Heart left ventricle (tissue), 16 donors: ENCODE measurements around the gene STRN4. TPM values are rescaled to one million over a fixed set of nuclear protein-coding genes. Genes with fewer than 3 reads are reported as not detected.

Experiments
- ATAC-seq, 4 donors: fragments of 200-7000 bp; cut with Tn5 transposase; one replicate each; pipeline ENCODE4 v1.9.1; 2020 to 2022; ENCODE audit warnings: moderate library complexity in 4 of 4, mild to moderate bottlenecking in 3 of 4, moderate number of reproducible peaks in 1 of 4
- DNase-seq, 5 donors: peaks; one replicate each; pipeline ENCODE4 v3.0.0-alpha.2; 2020
- H3K27ac ChIP-seq, 12 donors: fragments of 200-600 bp; sonication (generic) in 4 of 12; one replicate each; pipeline versions ENCODE4 v1.5.0 to v1.8.0; 2016 to 2022; ENCODE audit warnings: mild to moderate bottlenecking in 2 of 12
- H3K27me3 ChIP-seq, 9 donors: fragments of 200-600 bp; sonication (generic) in 2 of 9; one replicate each; pipeline versions ENCODE4 v1.5.1 to v1.8.0; 2016 to 2022; ENCODE audit warnings: mild to moderate bottlenecking in 3 of 9
- H3K36me3 ChIP-seq, 9 donors: fragments of 200-600 bp; sonication (generic) in 2 of 9; one replicate each; pipeline versions ENCODE4 v1.5.0 to v1.8.0; 2018 to 2022; ENCODE audit warnings: mild to moderate bottlenecking in 2 of 9
- H3K4me1 ChIP-seq, 12 donors: fragments of 200-600 bp; sonication (generic) in 4 of 12; one replicate each; pipeline versions ENCODE4 v1.5.0 to v1.8.0; 2016 to 2022; ENCODE audit warnings: mild to moderate bottlenecking in 3 of 12
- H3K4me3 ChIP-seq, 12 donors: fragments of 200-600 bp; sonication (generic) in 4 of 12; one replicate each; pipeline versions ENCODE4 v1.5.0 to v1.8.0; 2017 to 2022; ENCODE audit warnings: mild to moderate bottlenecking in 9 of 12, moderate library complexity in 4 of 12
- H3K9me3 ChIP-seq, 12 donors: fragments of 200-600 bp; sonication (generic) in 4 of 12; one replicate each; pipeline versions ENCODE4 v1.5.0 to v1.8.0; 2016 to 2022; ENCODE audit warnings: mild to moderate bottlenecking in 1 of 12
- CTCF ChIP-seq, 12 donors: fragments of 200-600 bp; sonication (generic) in 4 of 12; IDR thresholded peaks; one replicate each; pipeline versions ENCODE4 v1.5.0 to v1.8.0; 2018 to 2022; ENCODE audit warnings: antibody characterized with exemption in 12 of 12, mild to moderate bottlenecking in 5 of 12
- POLR2A ChIP-seq, 2 donors: fragments of 450-650 bp; IDR thresholded peaks; one replicate each; pipeline ENCODE4 v1.6.1; 2017; ENCODE audit warnings: antibody characterized with exemption in 2 of 2, mild to moderate bottlenecking in 2 of 2, moderate library complexity in 2 of 2
- WGBS, 4 donors: extraction: QIAGEN DNeasy Blood & Tissue Kit in 2 of 4; methylation state at CpG; one replicate each; pipeline versions ENCODE4 v1.1.5 to v1.1.7; 2013 to 2018; 5-methylcytosine and 5-hydroxymethylcytosine counted together
- intact Hi-C, 10 donors: fragments of 100-400 bp; cut with DNase I; formaldehyde crosslinking; loops; one replicate each; pipeline versions ENCODE4 v1.11.1 to v1.14.2; 2022
- polyA plus RNA-seq, 2 donors: library from polyadenylated mRNA; stranded (reverse); fragments of 200-250 nt; gene quantifications; one replicate each; pipeline ENCODE4 v1.2.3, GENCODE V29; 2013
- total RNA-seq, 9 donors: library from RNA; depleted of rRNA in 2 of 9; stranded (reverse); fragments of >200 nt in 2 of 9; fragmentation: NEBNext Ultra II Directional in 3 of 9; extraction: Animal tissue kit (Norgen Biotek cat#: 25700) in 3 of 9; gene quantifications; one replicate each; pipeline versions ENCODE4 v1.1.0 to v1.2.4, GENCODE V29; 2016 to 2023
- donor health status: ischemic (EF 13 %, LVEDD 7.1; RV severe dilation, severe dysfunction).
- donor health status: healthy with polysubstance abuse.
- donor health status: DM: no; HTN: yes; CAD: no.
- donor health status: DM: no; HTN: no; CAD: no.
- donor health status: ischemic (EF 25% LVEDD 6.9; RV normal size, moderate dysfunction).
- donor health status: ischemic (EF 25% LVEDD 5.7; RV mildly dilated, moderate dysfunction).
- donor health status: healthy.
- donor health status: DM: yes; HTN: yes; CAD: no.
- donor health status: ischemic (EF 35%, LVEDD 5.7; RV mildly dilated, moderate dysfunction).
- donor health status: nonischemic (EF 11% LVEDD 7.7; RV severe dilation, severe dysfunction).
- donor health status: DM: yes; HTN: yes; CAD: no.
- donor health status: PGD.
- donor health status: ischemic (EF 29% LVEDD 5.4; RV normal size, mild dysfunction).
- donor health status: nonischemic (EF 23%, LVEDD 6.1; RV moderate dilation, normal function).

STRN4 gene
- total and polyA plus RNA-seq, 11 donors: 41.0 to 93.6 (median 53.7) TPM

- Histone ChIP-seq H3K27me3 (peaks cover 0 to 11% (median 0%) of the 10 kb centered on the region in 9 donors), H3K9me3 (no peaks in the 10 kb centered on the region), H3K4me3 (peak overlapping the region; percentile 24 to 80 (median 64)), H3K36me3 (peaks cover 0 to 15% (median 6%) of the 10 kb centered on the region in 9 donors), H3K4me1 (peaks cover 0 to 49% (median 26%) of the 10 kb centered on the region in 12 donors), H3K27ac (peak overlapping the region; percentile 49 to 95 (median 82))
- intact Hi-C loops: loop anchor here in 2 of 10 donors (5.0 to 10.0 kb wide), 2 partner anchors 40 to 48 kb away; no protein-coding TSS in a partner anchor
- TF ChIP-seq POLR2A (IDR thresholded peaks at IDR 0.05): no peak
- TF ChIP-seq CTCF (IDR thresholded peaks at IDR 0.05): no peak
- 12 to 21% (median 18%) methylated on average over 5 of the region's 5 CpGs for WGBS, 4 donors
- DNase-seq (no peak), ATAC-seq (peak in 1 of 4 donors; percentile 28)
Measured at GRCh38 chr19:46787040-46787330, 40.7 kb upstream of the STRN4 start.

- peak; percentile 67 to 80 (median 77) for DNase-seq
- peak overlapping the region; percentile 49 to 95 (median 82) for H3K27ac ChIP-seq
- ATAC-seq: peak; percentile 26 to 73 (median 48)
- intact Hi-C loops: loop anchor here in 2 of 10 donors (5.0 to 10.0 kb wide), 2 partner anchors 41 to 48 kb away; no protein-coding TSS in a partner anchor
- 25 to 41% (median 36%) methylated on average over 15 to 20 of the region's 20 CpGs for WGBS, 4 donors
- peaks cover 0 to 11% (median 0%) of the 10 kb centered on the region in 9 donors for H3K27me3 ChIP-seq
- peak overlapping the region; percentile 24 to 80 (median 64) for H3K4me3 ChIP-seq
- TF ChIP-seq POLR2A (IDR thresholded peaks at IDR 0.05) (no peak), CTCF (IDR thresholded peaks at IDR 0.05) (no peak)
- H3K9me3 ChIP-seq: no peaks in the 10 kb centered on the region
- H3K4me1 ChIP-seq: peaks cover 0 to 49% (median 26%) of the 10 kb centered on the region in 12 donors
- peaks cover 0 to 21% (median 6%) of the 10 kb centered on the region in 9 donors for H3K36me3 ChIP-seq
Measured at GRCh38 chr19:46786236-46787039, 40.2 kb upstream of the STRN4 start.

- Histone ChIP-seq H3K27me3 (peaks cover 0 to 11% (median 0%) of the 10 kb centered on the region in 9 donors), H3K36me3 (peaks cover 0 to 26% (median 6%) of the 10 kb centered on the region in 9 donors), H3K9me3 (no peaks in the 10 kb centered on the region), H3K4me3 (peak overlapping the region in 10 of 12 donors; percentile 24 to 80 (median 65)), H3K27ac (peak overlapping the region; percentile 49 to 95 (median 82)), H3K4me1 (peaks cover 0 to 49% (median 26%) of the 10 kb centered on the region in 12 donors)
- no peak for DNase-seq
- ATAC-seq: no peak
- 76 to 84% (median 81%) methylated on average over 4 of the region's 4 CpGs for WGBS, 4 donors
- intact Hi-C loops: loop anchor here in 2 of 10 donors (5.0 to 10.0 kb wide), 2 partner anchors 41 to 49 kb away; no protein-coding TSS in a partner anchor
- TF ChIP-seq POLR2A (IDR thresholded peaks at IDR 0.05): no peak
- no peak for TF ChIP-seq CTCF (IDR thresholded peaks at IDR 0.05)
Measured at GRCh38 chr19:46785980-46786235, 39.7 kb upstream of the STRN4 start.
